CD4-positive, alpha-beta T cell treated with Interleukin-12 subunit alpha and Interleukin-12 subunit beta, for 1 hour (primary cell): Measurements from ENCODE around the gene C2CD3.

ENCODE experiments used
- DNase-seq: peaks from one replicate; pipeline ENCODE4 v3.0.0-alpha.2; 2020

Gene C2CD3

GRCh38 chr11:74170694-74171629 is at the start of gene C2CD3, which contains the start of gene PPME1:
C2CD3 (minus strand) TSS chr11:74171002; CDS start chr11:74170792, 210 bp downstream.
PPME1 (plus strand) TSS chr11:74171289; CDS start chr11:74171422, 133 bp downstream.
- DNase-seq = peak; percentile 99

- DNase-seq = no peak
Observed at GRCh38 chr11:74220376-74220775, 49.6 kb upstream of the C2CD3 start.

GRCh38 chr11:74212533-74212932 is 41.7 kb upstream of the C2CD3 start:
- DNase-seq = no peak

GRCh38 chr11:74208507-74208906 is 37.7 kb upstream of the C2CD3 start:
- no peak for DNase-seq

GRCh38 chr11:74206746-74207145 is 35.9 kb upstream of the C2CD3 start:
- no peak for DNase-seq

GRCh38 chr11:74205181-74205580 is 34.4 kb upstream of the C2CD3 start:
- no peak for DNase-seq

GRCh38 chr11:74204701-74205100 is 33.9 kb upstream of the C2CD3 start:
- no peak for DNase-seq

- DNase-seq = no peak
Observed at GRCh38 chr11:74203966-74204365, 33.2 kb upstream of the C2CD3 start.

- DNase-seq = no peak
Observed at GRCh38 chr11:74196781-74197486, 26.1 kb upstream of the C2CD3 start.

- DNase-seq = no peak
Observed at GRCh38 chr11:74195828-74196227, 25.0 kb upstream of the C2CD3 start.

GRCh38 chr11:74185695-74186094 is 14.9 kb upstream of the C2CD3 start:
- DNase-seq = no peak

GRCh38 chr11:74185285-74185684 is 14.5 kb upstream of the C2CD3 start:
- no peak for DNase-seq

GRCh38 chr11:74182635-74183034 is 11.8 kb upstream of the C2CD3 start:
- DNase-seq = no peak

GRCh38 chr11:74179234-74180052 is 8.6 kb upstream of the C2CD3 start:
- DNase-seq = no peak

GRCh38 chr11:74175920-74176319 is 5.1 kb upstream of the C2CD3 start:
- no peak for DNase-seq

GRCh38 chr11:74171997-74172396 is 1.2 kb upstream of the C2CD3 start:
- DNase-seq = no peak

GRCh38 chr11:74171630-74171968 is 797 bp upstream of the C2CD3 start:
- DNase-seq = no peak

- DNase-seq = no peak
Observed at GRCh38 chr11:74169738-74170458, 904 bp downstream of the C2CD3 start.

GRCh38 chr11:74168838-74169237 is 2.0 kb downstream of the C2CD3 start:
- DNase-seq = no peak

GRCh38 chr11:74162681-74163467 is 7.9 kb downstream of the C2CD3 start:
- no peak for DNase-seq

GRCh38 chr11:74159642-74160041 is 11.2 kb downstream of the C2CD3 start:
- DNase-seq = no peak

GRCh38 chr11:74157169-74157568 is 13.6 kb downstream of the C2CD3 start:
- no peak for DNase-seq
